Parathyroid adenoma (tissue), 2 donors: Measurements from ENCODE around the gene ATP2B2.

Experiments used
- H2AFZ ChIP-seq: fragments of 300-600 bp; sonication (generic); one replicate; pipeline ENCODE4 v1.7.0; 2017; ENCODE audit warnings: antibody characterized with exemption, mild to moderate bottlenecking
- H3K27ac ChIP-seq: fragments of 300-600 bp; sonication (generic); one replicate; pipeline ENCODE4 v1.7.0; 2017
- H3K27me3 ChIP-seq: fragments of 300-600 bp; sonication (generic); one replicate; pipeline ENCODE4 v1.7.0; 2017; ENCODE audit warnings: low read length; ENCODE audit not compliant: control insufficient read depth, insufficient read depth
- H3K36me3 ChIP-seq: fragments of 300-600 bp; sonication (generic); one replicate; pipeline ENCODE4 v1.7.0; 2017; ENCODE audit warnings: low read length; ENCODE audit not compliant: control insufficient read depth, insufficient read depth
- H3K4me1 ChIP-seq: fragments of 300-600 bp; sonication (generic); one replicate; pipeline ENCODE4 v1.7.0; 2017; ENCODE audit warnings: control low read depth
- H3K4me2 ChIP-seq: fragments of 300-600 bp; sonication (generic); one replicate; pipeline ENCODE4 v1.7.0; 2017; ENCODE audit warnings: low read length
- H3K4me3 ChIP-seq: fragments of 300-600 bp; sonication (generic); one replicate; pipeline ENCODE4 v1.7.0; 2017; ENCODE audit warnings: low read depth, low read length
- H3K79me2 ChIP-seq: fragments of 300-600 bp; sonication (generic); one replicate; pipeline ENCODE4 v1.7.0; 2017; ENCODE audit warnings: control low read depth
- H3K9ac ChIP-seq: fragments of 300-600 bp; sonication (generic); one replicate; pipeline ENCODE4 v1.7.0; 2017; ENCODE audit warnings: mild to moderate bottlenecking
- H3K9me3 ChIP-seq: fragments of 300-600 bp; sonication (generic); one replicate; pipeline ENCODE4 v1.7.0; 2017; ENCODE audit warnings: low read length; ENCODE audit not compliant: control insufficient read depth
- TF ChIP-seq, protein P1 (sequence below): fragments of 300-600 bp; sonication (generic); IDR thresholded peaks from one replicate; pipeline ENCODE4 v1.7.0; 2017; ENCODE audit warnings: antibody characterized with exemption, mild to moderate bottlenecking
- donor health status: primary hyperparathyroidism.

Gene ATP2B2

DNA sequence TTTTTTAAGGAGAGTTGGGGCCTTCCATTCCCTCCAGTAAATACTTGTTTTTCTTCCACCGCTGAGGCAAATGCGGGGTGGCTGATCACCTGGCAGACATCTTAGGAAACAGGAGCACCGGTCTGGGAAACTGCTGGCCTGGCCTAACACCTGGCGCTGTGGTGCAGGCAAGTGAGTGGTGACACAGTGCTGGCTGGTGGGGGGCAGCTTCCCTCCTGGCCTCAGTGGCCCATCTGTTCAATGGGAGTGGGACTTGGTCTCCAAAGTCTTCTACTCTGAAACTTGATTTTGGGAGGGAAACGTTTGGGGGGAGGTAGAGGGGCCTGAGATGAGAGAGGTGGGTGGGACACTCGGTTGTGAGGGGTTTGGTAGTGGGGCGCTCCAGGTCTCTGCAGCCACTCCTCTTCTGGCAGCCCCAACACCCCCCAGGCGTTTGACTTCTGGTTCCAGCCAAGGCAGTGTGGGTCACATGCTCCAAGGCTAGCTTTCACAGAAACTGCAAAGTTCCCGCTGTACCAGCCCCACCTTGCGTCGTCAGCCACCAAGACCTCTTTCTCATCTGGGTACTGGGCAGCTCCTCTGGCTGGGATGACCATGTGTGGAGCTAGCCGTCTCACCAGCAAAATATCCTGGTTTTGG, 217.3 kb downstream of the ATP2B2 start:
- Histone ChIP-seq H3K79me2 (no peaks in the 10 kb centered on the region), H3K4me2 (no peak overlapping the region), H3K4me3 (no peak overlapping the region), H2AFZ (no peak overlapping the region), H3K9me3 (no peaks in the 10 kb centered on the region), H3K9ac (no peak overlapping the region), H3K36me3 (no peaks in the 10 kb centered on the region), H3K27ac (no peak overlapping the region), H3K4me1 (no peaks in the 10 kb centered on the region), H3K27me3 (no peaks in the 10 kb centered on the region)
- TF ChIP-seq, protein P1, sequence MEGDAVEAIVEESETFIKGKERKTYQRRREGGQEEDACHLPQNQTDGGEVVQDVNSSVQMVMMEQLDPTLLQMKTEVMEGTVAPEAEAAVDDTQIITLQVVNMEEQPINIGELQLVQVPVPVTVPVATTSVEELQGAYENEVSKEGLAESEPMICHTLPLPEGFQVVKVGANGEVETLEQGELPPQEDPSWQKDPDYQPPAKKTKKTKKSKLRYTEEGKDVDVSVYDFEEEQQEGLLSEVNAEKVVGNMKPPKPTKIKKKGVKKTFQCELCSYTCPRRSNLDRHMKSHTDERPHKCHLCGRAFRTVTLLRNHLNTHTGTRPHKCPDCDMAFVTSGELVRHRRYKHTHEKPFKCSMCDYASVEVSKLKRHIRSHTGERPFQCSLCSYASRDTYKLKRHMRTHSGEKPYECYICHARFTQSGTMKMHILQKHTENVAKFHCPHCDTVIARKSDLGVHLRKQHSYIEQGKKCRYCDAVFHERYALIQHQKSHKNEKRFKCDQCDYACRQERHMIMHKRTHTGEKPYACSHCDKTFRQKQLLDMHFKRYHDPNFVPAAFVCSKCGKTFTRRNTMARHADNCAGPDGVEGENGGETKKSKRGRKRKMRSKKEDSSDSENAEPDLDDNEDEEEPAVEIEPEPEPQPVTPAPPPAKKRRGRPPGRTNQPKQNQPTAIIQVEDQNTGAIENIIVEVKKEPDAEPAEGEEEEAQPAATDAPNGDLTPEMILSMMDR, result no peak

DNA sequence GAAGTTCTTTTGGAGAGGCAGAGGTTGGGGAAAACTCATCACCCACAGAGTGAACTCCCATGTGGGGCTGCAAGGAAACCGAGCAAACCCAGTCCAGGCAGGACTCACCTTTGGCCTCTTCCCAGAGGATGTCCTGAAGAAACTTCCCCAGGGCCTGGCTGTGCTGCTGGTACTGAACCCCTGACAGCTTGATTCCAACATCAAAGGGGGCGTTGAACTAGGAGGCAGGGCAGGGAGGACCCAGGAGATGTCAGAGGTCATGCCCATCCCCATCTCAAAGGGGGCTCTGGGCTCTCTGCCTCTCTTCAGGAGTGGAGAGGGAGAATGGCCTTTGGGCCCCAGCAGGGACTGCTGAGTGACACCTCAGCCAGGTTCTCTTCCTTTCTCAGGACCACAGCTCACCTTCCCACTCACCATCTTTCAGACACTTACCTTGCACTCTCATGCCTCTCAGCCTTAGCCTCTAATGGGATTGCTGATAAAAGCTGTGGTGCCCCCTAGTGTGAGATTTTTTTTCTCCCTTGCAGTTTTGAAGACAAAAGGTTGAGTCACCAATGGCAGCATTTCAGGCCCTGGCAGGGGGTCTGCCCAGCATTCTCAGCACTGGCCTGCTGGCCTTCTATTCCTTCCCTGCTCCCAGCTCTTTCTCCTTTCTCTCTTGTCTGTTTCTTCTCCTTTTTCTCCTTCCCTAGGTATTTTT, 218.6 kb downstream of the ATP2B2 start:
- Histone ChIP-seq H3K79me2 (no peaks in the 10 kb centered on the region), H3K27ac (no peak overlapping the region), H3K4me2 (no peak overlapping the region), H3K36me3 (no peaks in the 10 kb centered on the region), H3K4me1 (no peaks in the 10 kb centered on the region), H3K4me3 (no peak overlapping the region), H3K9ac (no peak overlapping the region), H3K9me3 (no peaks in the 10 kb centered on the region), H2AFZ (no peak overlapping the region), H3K27me3 (no peaks in the 10 kb centered on the region)
- TF ChIP-seq, protein P1, result no peak

DNA sequence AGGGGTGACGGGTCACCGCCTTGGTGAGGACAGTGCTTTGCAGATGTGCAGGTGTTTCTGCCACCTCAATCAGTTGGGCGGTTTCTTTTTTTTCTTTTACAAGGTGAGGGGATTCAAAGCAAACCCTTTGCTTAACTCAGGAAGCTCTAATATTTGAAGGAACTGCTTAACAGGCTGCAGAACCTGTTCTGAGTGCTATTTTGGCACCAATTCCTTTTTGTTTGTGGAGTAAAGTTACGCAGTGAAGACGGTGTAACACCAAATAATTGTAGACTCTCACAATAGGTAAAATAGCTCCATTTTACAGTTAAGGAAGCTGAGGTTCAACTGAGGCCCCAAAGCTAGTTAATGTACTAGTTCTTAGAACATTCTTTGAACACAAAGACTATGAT, 219.3 kb downstream of the ATP2B2 start:
- Histone ChIP-seq H3K4me2 (no peak overlapping the region), H3K27ac (no peak overlapping the region), H2AFZ (no peak overlapping the region), H3K4me1 (no peaks in the 10 kb centered on the region), H3K4me3 (no peak overlapping the region), H3K79me2 (no peaks in the 10 kb centered on the region), H3K27me3 (no peaks in the 10 kb centered on the region), H3K9me3 (no peaks in the 10 kb centered on the region), H3K9ac (no peak overlapping the region), H3K36me3 (no peaks in the 10 kb centered on the region)
- TF ChIP-seq, protein P1, result no peak

DNA sequence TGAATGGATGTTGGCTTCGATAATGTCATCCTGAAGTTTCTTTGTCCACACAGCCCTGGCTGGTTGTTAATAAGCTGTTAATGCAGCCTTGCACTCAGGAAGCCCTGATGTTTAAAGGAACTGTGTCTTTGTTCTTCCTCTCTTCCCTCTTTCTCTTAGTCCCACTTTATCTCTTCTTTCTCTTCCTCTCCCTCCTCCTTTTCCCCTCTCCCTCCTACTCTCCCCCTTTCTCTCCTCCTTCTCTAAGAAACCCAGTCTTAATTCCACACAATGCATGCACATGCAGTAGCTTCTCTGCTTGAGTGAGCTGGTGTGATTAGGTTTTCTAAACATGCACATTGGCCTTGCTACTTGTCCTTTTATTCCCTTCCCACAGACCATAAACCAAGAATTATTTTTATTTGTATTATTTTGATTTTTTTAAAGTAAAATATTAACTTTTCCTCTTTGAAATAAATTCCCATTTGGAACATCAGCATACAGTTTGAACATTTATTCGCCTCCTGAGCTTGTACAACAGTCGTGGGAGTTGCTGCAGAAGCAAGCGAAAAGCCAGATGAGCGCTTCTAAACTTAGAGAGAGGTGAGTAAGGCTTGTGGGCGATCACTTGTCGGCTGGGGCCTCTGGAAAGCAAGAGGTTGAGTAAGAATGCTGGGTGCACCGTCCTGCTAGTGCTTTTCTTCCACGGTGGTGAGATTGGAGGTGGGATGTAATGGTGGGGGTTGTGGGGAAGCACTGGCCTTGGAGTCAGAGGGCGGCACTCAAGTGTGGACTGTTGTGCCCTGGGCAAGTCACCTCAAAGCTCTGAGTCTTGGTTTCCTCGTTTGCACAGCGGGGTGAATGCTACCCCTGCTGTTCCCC, 219.9 kb downstream of the ATP2B2 start:
- H3K79me2 ChIP-seq, result no peaks in the 10 kb centered on the region
- H3K9ac ChIP-seq, result no peak overlapping the region
- no peaks in the 10 kb centered on the region for H3K27me3 ChIP-seq
- no peaks in the 10 kb centered on the region for H3K4me1 ChIP-seq
- no peak overlapping the region for H2AFZ ChIP-seq
- no peak overlapping the region for H3K27ac ChIP-seq
- TF ChIP-seq, protein P1, result no peak
- H3K36me3 ChIP-seq, result no peaks in the 10 kb centered on the region
- H3K4me2 ChIP-seq, result no peak overlapping the region
- H3K4me3 ChIP-seq, result no peak overlapping the region
- H3K9me3 ChIP-seq, result no peaks in the 10 kb centered on the region
